Osteocyte (in vitro differentiated cells): ENCODE measurements around the gene RHBDL1. TPM values are rescaled to one million over a fixed set of nuclear protein-coding genes. Genes with fewer than 3 reads are reported as not detected.

Experiments used
- DNase-seq: peaks from one replicate; pipeline ENCODE4 v3.0.0; 2021; ENCODE audit warnings: mixed read lengths; ENCODE audit not compliant: unreplicated experiment; ENCODE audit errors: extremely low spot score
- H3K27ac Mint-ChIP-seq: one replicate; pipeline ENCODE4 v1.8.0; 2021; ENCODE audit warnings: mild to moderate bottlenecking, mixed read lengths; ENCODE audit not compliant: unreplicated experiment
- H3K27me3 Mint-ChIP-seq: one replicate; pipeline ENCODE4 v1.8.0; 2021; ENCODE audit warnings: mixed read lengths; ENCODE audit not compliant: unreplicated experiment
- H3K36me3 Mint-ChIP-seq: one replicate; pipeline ENCODE4 v1.8.0; 2021; ENCODE audit warnings: mixed read lengths; ENCODE audit not compliant: unreplicated experiment
- H3K4me1 Mint-ChIP-seq: one replicate; pipeline ENCODE4 v1.8.0; 2021; ENCODE audit warnings: mixed read lengths; ENCODE audit not compliant: unreplicated experiment
- H3K4me3 Mint-ChIP-seq: one replicate; pipeline ENCODE4 v1.8.0; 2021; ENCODE audit warnings: mild to moderate bottlenecking, moderate library complexity, mixed read lengths; ENCODE audit not compliant: unreplicated experiment
- H3K9me3 Mint-ChIP-seq: one replicate; pipeline ENCODE4 v1.8.0; 2021; ENCODE audit warnings: mixed read lengths; ENCODE audit not compliant: unreplicated experiment
- total RNA-seq: library from RNA; stranded (reverse); gene quantifications from 2 replicates; pipeline ENCODE4 v1.2.1, GENCODE V29; 2021
- TF ChIP-seq, protein P1 (sequence below): fragments of 200-600 bp; sonication (generic); IDR thresholded peaks from 2 replicates; pipeline ENCODE4 v1.5.0; 2021; ENCODE audit warnings: antibody characterized with exemption, mild to moderate bottlenecking, moderate library complexity

RHBDL1 gene
- total RNA-seq, 1 donor from 2014 or later = 5.4 TPM

DNA sequence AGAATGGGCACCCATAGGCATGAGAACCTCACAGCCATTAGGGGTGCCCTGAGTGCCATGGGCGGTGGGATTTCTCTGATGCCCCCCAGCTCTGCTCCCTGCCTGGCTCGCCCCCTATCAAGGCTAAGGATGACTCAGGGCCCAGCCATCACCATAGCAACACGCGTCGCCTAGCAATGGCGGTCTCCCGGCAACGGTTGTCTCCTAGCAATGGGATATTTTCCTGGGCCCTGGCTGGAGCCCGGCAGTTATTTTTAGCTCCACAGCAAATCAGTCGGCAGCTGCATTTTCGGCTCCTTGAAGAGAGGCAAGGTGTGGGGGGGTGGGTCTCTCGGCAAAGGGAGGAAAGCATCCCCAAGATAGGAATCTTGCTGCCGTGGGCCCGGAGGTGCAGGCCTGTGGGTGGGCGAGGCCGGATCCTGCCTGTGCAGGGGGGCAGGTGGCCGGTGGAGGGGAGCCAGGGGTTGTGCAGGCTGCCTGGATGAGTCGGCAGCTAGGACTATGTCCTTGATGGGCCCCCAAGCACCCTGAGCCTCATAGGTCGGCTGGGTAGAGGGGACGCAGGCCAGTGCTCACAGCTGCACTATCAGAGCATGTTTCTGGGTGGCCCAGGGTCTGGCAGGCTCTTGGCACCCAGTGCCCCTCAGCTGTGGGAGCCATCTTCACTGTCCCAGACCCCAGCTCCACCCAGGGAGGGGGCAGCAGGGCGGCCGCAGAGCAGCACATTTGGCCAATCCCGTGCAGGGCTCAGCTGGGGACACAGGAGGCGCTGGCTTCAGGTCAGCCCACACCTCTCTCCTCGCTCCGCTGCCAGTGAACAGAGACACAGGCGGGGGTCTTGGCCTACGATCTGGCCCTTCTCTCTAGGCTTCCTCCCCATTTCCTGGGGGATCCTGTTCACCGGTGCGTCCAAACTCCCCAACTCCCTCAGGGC lies 34.4 kb downstream of the RHBDL1 start:
- peaks cover 40% of the 10 kb centered on the region for H3K4me1 Mint-ChIP-seq
- no peak overlapping the region for H3K4me3 Mint-ChIP-seq
- peaks cover 19% of the 10 kb centered on the region for H3K27me3 Mint-ChIP-seq
- TF ChIP-seq, protein P1, sequence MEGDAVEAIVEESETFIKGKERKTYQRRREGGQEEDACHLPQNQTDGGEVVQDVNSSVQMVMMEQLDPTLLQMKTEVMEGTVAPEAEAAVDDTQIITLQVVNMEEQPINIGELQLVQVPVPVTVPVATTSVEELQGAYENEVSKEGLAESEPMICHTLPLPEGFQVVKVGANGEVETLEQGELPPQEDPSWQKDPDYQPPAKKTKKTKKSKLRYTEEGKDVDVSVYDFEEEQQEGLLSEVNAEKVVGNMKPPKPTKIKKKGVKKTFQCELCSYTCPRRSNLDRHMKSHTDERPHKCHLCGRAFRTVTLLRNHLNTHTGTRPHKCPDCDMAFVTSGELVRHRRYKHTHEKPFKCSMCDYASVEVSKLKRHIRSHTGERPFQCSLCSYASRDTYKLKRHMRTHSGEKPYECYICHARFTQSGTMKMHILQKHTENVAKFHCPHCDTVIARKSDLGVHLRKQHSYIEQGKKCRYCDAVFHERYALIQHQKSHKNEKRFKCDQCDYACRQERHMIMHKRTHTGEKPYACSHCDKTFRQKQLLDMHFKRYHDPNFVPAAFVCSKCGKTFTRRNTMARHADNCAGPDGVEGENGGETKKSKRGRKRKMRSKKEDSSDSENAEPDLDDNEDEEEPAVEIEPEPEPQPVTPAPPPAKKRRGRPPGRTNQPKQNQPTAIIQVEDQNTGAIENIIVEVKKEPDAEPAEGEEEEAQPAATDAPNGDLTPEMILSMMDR = no peak
- H3K36me3 Mint-ChIP-seq = no peaks in the 10 kb centered on the region
- no peak for DNase-seq
- H3K27ac Mint-ChIP-seq = no peak overlapping the region
- no peaks in the 10 kb centered on the region for H3K9me3 Mint-ChIP-seq

DNA sequence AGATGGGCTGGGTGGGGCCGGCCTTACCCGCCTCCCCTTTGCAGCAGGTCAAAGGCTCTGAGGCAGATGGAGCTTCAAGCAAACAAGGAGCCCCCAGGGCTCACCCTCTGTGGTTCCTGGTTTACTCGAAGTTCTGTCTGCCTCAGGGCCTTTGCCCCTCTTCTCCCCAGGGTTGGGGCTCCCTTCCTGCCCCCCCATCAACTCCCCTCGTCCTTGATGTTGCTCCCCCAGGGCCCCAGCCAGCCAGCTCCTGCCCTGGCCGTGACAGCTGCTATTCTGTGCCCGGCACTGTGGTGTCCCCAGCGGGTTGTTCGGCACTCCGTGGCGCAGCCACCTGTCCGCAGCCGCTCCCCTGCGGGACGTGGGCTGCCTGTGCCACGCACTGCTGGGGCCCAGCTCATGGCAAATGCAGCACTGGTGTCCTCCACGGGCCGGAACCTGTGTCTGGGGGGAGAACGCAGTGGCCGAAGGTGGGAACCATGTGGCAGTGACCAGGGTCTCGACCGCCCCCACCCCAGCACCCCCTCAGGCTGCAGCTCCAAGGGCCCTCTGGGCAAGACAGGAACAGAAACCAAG lies 35.1 kb downstream of the RHBDL1 start:
- Mint-ChIP-seq H3K27me3 (peaks cover 19% of the 10 kb centered on the region), H3K9me3 (no peaks in the 10 kb centered on the region), H3K4me1 (peaks cover 40% of the 10 kb centered on the region), H3K36me3 (no peaks in the 10 kb centered on the region), H3K4me3 (no peak overlapping the region), H3K27ac (no peak overlapping the region)
- DNase-seq = no peak
- TF ChIP-seq, protein P1 = no peak

- DNase-seq = no peak
- H3K4me3 Mint-ChIP-seq = no peak overlapping the region
- no peaks in the 10 kb centered on the region for H3K36me3 Mint-ChIP-seq
- no peak overlapping the region for H3K27ac Mint-ChIP-seq
- peaks cover 19% of the 10 kb centered on the region for H3K27me3 Mint-ChIP-seq
- TF ChIP-seq, protein P1 = no peak
- H3K9me3 Mint-ChIP-seq = no peaks in the 10 kb centered on the region
- H3K4me1 Mint-ChIP-seq = peaks cover 43% of the 10 kb centered on the region
Observed at GRCh38 chr16:711084-711483, 35.6 kb downstream of the RHBDL1 start.

DNA sequence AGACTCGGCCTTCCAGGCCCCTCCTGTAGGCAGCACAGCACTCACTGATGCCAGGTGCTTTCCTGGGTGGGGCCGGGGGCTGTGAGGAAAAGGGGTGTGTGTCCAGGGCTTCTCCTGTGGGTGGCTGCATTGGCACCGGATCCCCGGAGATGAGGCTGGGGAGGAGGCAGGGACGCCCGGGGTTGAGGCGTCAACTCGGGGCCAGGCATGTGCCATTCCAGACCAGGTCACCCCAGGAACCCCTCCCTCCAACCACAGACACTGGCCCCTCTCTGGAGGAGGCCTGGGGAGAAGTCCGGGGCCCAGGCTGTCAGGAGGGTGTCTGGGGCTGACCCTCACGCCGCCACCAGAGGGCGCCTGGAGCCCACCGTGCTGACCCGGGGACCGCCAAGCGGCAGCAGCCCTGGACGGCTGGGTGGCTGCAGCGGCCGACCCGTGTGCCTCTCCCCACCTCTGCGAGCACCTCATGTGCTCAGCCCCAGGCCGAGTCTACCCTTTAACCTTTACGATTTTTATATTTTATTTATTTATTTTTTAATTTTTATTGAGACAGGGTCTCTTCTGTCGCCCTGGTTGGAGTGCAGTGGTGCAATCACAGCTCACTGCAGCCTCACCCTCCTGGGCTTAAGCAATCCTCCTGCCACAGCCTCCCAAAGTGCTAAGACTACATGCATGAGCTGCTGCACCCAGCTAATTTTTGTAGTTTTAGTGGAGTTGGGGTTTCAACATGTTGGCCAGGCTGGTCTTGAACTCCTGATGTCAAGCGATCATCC lies 36.3 kb downstream of the RHBDL1 start:
- Mint-ChIP-seq H3K9me3 (no peaks in the 10 kb centered on the region), H3K27me3 (peaks cover 13% of the 10 kb centered on the region), H3K36me3 (no peaks in the 10 kb centered on the region), H3K4me1 (peaks cover 41% of the 10 kb centered on the region), H3K27ac (no peak overlapping the region), H3K4me3 (no peak overlapping the region)
- DNase-seq = peak; percentile 94
- TF ChIP-seq, protein P1 = peak; percentile 95
